Measurements from ENCODE around the gene PGGT1B.
A peak's percentile ranks its signal among the peaks of the same experiment; 100 is the strongest.

PGGT1B gene

DNA sequence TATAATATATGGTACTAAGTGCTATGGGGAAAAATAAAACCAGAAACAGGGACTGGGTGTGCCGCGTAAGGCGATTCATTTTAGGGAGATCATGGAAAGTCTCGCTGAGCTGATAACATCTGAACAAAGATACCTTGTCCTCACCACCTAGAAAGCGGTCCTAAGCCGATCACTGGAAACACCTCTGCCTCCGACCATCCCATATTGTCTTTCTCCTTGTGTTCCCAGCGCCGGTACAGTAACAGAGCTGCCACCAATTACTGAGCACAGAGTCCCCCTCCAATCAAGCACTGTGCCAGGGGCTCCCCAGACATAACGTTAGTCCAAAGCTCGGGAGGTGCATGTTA, 33.1 kb upstream of the PGGT1B start:
- Histone ChIP-seq H3K27me3 (ENCODE audit: low read depth, low read length) (no peaks in the 10 kb centered on the region), H3K4me2 (ENCODE audit: low read length) (peak overlapping the region; percentile 99), H3K9me3 (ENCODE audit: insufficient read depth, low read length) (peaks cover 4% of the 10 kb centered on the region; the same call in 1 of the 2 replicates), H3K79me2 (ENCODE audit: low read length) (no peaks in the 10 kb centered on the region; the same call in 1 of the 2 replicates), H3K4me1 (ENCODE audit: low read length) (peaks cover 7% of the 10 kb centered on the region; the same call in 1 of the 2 replicates), H3K9ac (ENCODE audit: low read length) (peak overlapping the region; percentile 70), H2AFZ (ENCODE audit: low read depth, low read length) (peak overlapping the region; percentile 95), H4K20me1 (ENCODE audit: insufficient read depth, low read length) (no peaks in the 10 kb centered on the region), H3K27ac (ENCODE audit: low read length) (no peak overlapping the region), H3K4me3 (ENCODE audit: low read length) (peak overlapping the region; percentile 99), H3K36me3 (replicated peaks; ENCODE audit: low read depth, low read length) (peaks cover 7% of the 10 kb centered on the region)
- TF ChIP-seq, protein P1, sequence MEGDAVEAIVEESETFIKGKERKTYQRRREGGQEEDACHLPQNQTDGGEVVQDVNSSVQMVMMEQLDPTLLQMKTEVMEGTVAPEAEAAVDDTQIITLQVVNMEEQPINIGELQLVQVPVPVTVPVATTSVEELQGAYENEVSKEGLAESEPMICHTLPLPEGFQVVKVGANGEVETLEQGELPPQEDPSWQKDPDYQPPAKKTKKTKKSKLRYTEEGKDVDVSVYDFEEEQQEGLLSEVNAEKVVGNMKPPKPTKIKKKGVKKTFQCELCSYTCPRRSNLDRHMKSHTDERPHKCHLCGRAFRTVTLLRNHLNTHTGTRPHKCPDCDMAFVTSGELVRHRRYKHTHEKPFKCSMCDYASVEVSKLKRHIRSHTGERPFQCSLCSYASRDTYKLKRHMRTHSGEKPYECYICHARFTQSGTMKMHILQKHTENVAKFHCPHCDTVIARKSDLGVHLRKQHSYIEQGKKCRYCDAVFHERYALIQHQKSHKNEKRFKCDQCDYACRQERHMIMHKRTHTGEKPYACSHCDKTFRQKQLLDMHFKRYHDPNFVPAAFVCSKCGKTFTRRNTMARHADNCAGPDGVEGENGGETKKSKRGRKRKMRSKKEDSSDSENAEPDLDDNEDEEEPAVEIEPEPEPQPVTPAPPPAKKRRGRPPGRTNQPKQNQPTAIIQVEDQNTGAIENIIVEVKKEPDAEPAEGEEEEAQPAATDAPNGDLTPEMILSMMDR (IDR thresholded peaks at IDR 0.05; ENCODE audit: low read depth, low read length) = no peak
- no peak for TF ChIP-seq EZH2phosphoT487 (IDR thresholded peaks at IDR 0.05; ENCODE audit: low read depth)

DNA sequence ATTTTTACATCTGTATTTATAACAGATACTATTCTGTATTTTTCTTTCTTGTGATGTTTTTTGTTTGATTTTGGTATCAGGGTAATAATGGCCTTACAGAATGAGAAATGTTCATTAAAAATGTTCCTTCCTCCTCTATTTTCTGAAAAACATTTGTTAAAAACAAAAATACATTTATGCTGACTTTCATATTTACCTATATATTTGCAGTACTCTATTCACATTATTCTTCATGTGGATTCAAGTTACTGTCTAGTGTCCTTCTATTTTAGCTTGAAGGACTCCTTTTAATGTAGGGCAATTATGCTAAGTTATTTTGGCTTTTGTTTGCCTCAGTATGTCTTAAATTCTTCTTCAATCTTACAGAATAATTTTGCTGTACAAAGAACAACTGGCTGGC, 28.7 kb upstream of the PGGT1B start:
- Histone ChIP-seq H3K4me1 (ENCODE audit: low read length) (peaks cover 4% of the 10 kb centered on the region; the same call in 1 of the 2 replicates), H3K27ac (ENCODE audit: low read length) (no peak overlapping the region), H3K4me2 (ENCODE audit: low read length) (no peak overlapping the region), H3K9me3 (ENCODE audit: insufficient read depth, low read length) (peaks cover 4% of the 10 kb centered on the region; the same call in 1 of the 2 replicates), H3K36me3 (replicated peaks; ENCODE audit: low read depth, low read length) (peaks cover 7% of the 10 kb centered on the region), H3K4me3 (ENCODE audit: low read length) (no peak overlapping the region), H2AFZ (ENCODE audit: low read depth, low read length) (no peak overlapping the region), H4K20me1 (ENCODE audit: insufficient read depth, low read length) (no peaks in the 10 kb centered on the region), H3K79me2 (ENCODE audit: low read length) (no peaks in the 10 kb centered on the region; the same call in 1 of the 2 replicates), H3K9ac (ENCODE audit: low read length) (no peak overlapping the region), H3K27me3 (ENCODE audit: low read depth, low read length) (no peaks in the 10 kb centered on the region)
- TF ChIP-seq, protein P1 (IDR thresholded peaks at IDR 0.05; ENCODE audit: low read depth, low read length) = no peak
- TF ChIP-seq EZH2phosphoT487 (IDR thresholded peaks at IDR 0.05; ENCODE audit: low read depth) = no peak

DNA sequence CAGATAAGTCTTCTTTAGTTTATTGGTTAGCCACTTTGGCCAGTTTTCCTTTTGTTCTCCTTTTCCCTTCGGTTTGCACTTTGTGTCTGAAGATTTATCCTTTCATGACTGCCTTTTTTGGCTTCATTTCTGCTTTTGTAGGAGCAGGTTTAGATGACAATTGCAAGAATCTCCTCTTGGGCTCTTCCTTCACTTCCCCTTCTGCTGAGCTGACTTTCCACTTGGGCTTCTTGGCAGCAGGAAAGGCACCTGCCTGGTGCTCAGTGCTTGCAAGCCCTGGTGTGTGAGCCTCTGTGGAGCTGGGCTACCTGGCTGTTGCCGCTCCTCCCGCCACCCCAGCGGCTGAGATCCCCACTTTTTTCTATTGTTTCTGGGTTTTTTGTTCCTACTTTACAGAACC, 26.4 kb upstream of the PGGT1B start:
- Histone ChIP-seq H4K20me1 (ENCODE audit: insufficient read depth, low read length) (no peaks in the 10 kb centered on the region), H2AFZ (ENCODE audit: low read depth, low read length) (no peak overlapping the region), H3K4me3 (ENCODE audit: low read length) (no peak overlapping the region), H3K4me1 (ENCODE audit: low read length) (no peaks in the 10 kb centered on the region), H3K27me3 (ENCODE audit: low read depth, low read length) (no peaks in the 10 kb centered on the region), H3K4me2 (ENCODE audit: low read length) (no peak overlapping the region), H3K27ac (ENCODE audit: low read length) (no peak overlapping the region), H3K9me3 (ENCODE audit: insufficient read depth, low read length) (peaks cover 4% of the 10 kb centered on the region; the same call in 1 of the 2 replicates), H3K79me2 (ENCODE audit: low read length) (no peaks in the 10 kb centered on the region), H3K9ac (ENCODE audit: low read length) (no peak overlapping the region), H3K36me3 (replicated peaks; ENCODE audit: low read depth, low read length) (peaks cover 7% of the 10 kb centered on the region)
- no peak for TF ChIP-seq EZH2phosphoT487 (IDR thresholded peaks at IDR 0.05; ENCODE audit: low read depth)
- TF ChIP-seq, protein P1 (IDR thresholded peaks at IDR 0.05; ENCODE audit: low read depth, low read length) = no peak

DNA sequence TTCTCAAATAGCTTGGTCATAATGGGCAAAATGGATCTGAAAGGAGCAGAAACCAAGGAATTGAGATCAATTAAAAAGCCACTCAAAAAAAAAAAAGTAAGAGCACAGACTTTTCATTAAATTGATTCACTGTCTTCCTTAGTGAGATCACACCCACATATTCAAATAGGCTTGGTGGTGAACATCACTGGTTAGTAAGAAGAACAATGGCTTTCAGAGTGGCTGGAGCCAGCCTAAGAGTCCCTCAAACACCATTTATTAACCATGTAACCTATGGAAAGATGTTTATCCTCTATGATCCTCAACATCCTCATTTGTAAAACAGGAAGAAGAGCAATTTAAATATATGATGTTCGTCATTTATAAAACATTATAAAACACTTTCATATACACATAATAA, 21.3 kb upstream of the PGGT1B start:
- Histone ChIP-seq H3K4me1 (ENCODE audit: low read length) (no peaks in the 10 kb centered on the region), H3K79me2 (ENCODE audit: low read length) (no peaks in the 10 kb centered on the region), H3K9ac (ENCODE audit: low read length) (no peak overlapping the region), H3K9me3 (ENCODE audit: insufficient read depth, low read length) (no peaks in the 10 kb centered on the region), H3K36me3 (replicated peaks; ENCODE audit: low read depth, low read length) (no peaks in the 10 kb centered on the region), H4K20me1 (ENCODE audit: insufficient read depth, low read length) (no peaks in the 10 kb centered on the region), H3K4me3 (ENCODE audit: low read length) (no peak overlapping the region), H3K4me2 (ENCODE audit: low read length) (no peak overlapping the region), H3K27me3 (ENCODE audit: low read depth, low read length) (no peaks in the 10 kb centered on the region), H2AFZ (ENCODE audit: low read depth, low read length) (no peak overlapping the region), H3K27ac (ENCODE audit: low read length) (no peak overlapping the region)
- TF ChIP-seq, protein P1 (IDR thresholded peaks at IDR 0.05; ENCODE audit: low read depth, low read length) = no peak
- no peak for TF ChIP-seq EZH2phosphoT487 (IDR thresholded peaks at IDR 0.05; ENCODE audit: low read depth)

All from OCI-LY3 (cell line).